K562 (cell line): Measurements from ENCODE around the gene RAD17. TPM values are rescaled to one million over a fixed set of nuclear protein-coding genes. Genes with fewer than 3 reads are reported as not detected.

ENCODE experiments used
- DACH1 ChIP-seq: fragments of 450-650 bp; IDR thresholded peaks from 2 replicates; pipeline ENCODE4 v1.6.1; 2018; ENCODE audit not compliant: partially characterized antibody
- KLF1 ChIP-seq: fragments of 450-650 bp; IDR thresholded peaks from 2 replicates; pipeline ENCODE4 v1.6.1; 2016; ENCODE audit warnings: missing genetic modification characterization, missing compliant biosample characterization
- MCM2 ChIP-seq: fragments of 450-650 bp; IDR thresholded peaks from 2 replicates; pipeline ENCODE4 v1.6.1; 2017; ENCODE audit warnings: low read depth, mild to moderate bottlenecking
- MTA3 ChIP-seq: fragments of 450-650 bp; formaldehyde crosslinking; IDR thresholded peaks from 2 replicates; pipeline ENCODE4 v1.6.1; 2017; ENCODE audit warnings: mild to moderate bottlenecking, borderline replicate concordance
- NEUROD1 ChIP-seq: fragments of 150-350 bp; IDR thresholded peaks from 2 replicates; pipeline ENCODE4 v1.6.1; 2014; ENCODE audit warnings: borderline replicate concordance, low read length, low read depth; ENCODE audit not compliant: partially characterized antibody
- RAD51 ChIP-seq: fragments of 450-650 bp; IDR thresholded peaks from 2 replicates; pipeline ENCODE4 v1.7.1; 2016; ENCODE audit warnings: low read depth, mild to moderate bottlenecking, borderline replicate concordance
- RHOXF2B ChIP-seq: fragments of 250-450 bp; sonication (Bioruptor Pico); conservative IDR thresholded peaks from 2 replicates; pipeline ENCODE4 v1.5.1; 2021
- SAP30 ChIP-seq: fragments of 200-600 bp; sonication (generic); IDR thresholded peaks from 2 replicates; pipeline ENCODE4 v1.6.1; 2012; ENCODE audit warnings: borderline replicate concordance, low read depth, mild to moderate bottlenecking, moderate library complexity, low read length, control low read depth, inconsistent platforms; ENCODE audit not compliant: insufficient read depth, poor library complexity, severe bottlenecking
- ZBED1 ChIP-seq: IDR thresholded peaks from 2 replicates; pipeline ENCODE4 v1.6.1; 2014
- ZNF561 ChIP-seq: fragments of 450-650 bp; formaldehyde crosslinking; conservative IDR thresholded peaks from 2 replicates; pipeline ENCODE4 v1.4.0; 2020; ENCODE audit warnings: mild to moderate bottlenecking, moderate library complexity
- polyA plus RNA-seq, 8 experiments: library from polyadenylated mRNA; depleted of rRNA in 4 of 8; stranded (reverse) in 5 of 8; unstranded in 3 of 8; fragments of >200 nt; fragmentation: Nextera tagmentation in 2 of 8; fragmentation: Illumina TruSeq in 1 of 8; extraction: Ambion mirVana in 2 of 8; extraction: Trizol in 1 of 8; gene quantifications; 2 replicates each; pipeline versions ENCODE4 v1.2.1 to v1.2.3, GENCODE V29; 2011 to 2014; ENCODE audit warnings: inconsistent platforms in 1 of 8, missing spikeins in 1 of 8
- total RNA-seq, 7 experiments: library from RNA; depleted of rRNA in 6 of 7; stranded (reverse); fragments of >200 nt in 6 of 7; fragmentation: Illumina TruSeq in 2 of 7; extraction: Trizol in 2 of 7; gene quantifications; 2 replicates each; pipeline versions ENCODE4 v1.2.1 to v1.2.3, GENCODE V29; 2011 to 2021; ENCODE audit warnings: low replicate concordance in 1 of 7
- TF ChIP-seq, protein P1 (sequence below): fragments of 450-650 bp; IDR thresholded peaks from one replicate; pipeline ENCODE4 v1.6.1; 2018; ENCODE audit warnings: mild to moderate bottlenecking, moderate library complexity; ENCODE audit not compliant: partially characterized antibody
- TF ChIP-seq, protein P2 (sequence below): fragments of 450-650 bp; IDR thresholded peaks from 2 replicates; pipeline ENCODE4 v1.6.1; 2016; ENCODE audit warnings: low read depth

The RAD17 gene
- total and polyA plus RNA-seq, 9 of the 15 experiments (the other 6 are each of a cell fraction or from before 2014, with no cell fraction given) = 21.1 to 50.1 (median 40.1) TPM

DNA sequence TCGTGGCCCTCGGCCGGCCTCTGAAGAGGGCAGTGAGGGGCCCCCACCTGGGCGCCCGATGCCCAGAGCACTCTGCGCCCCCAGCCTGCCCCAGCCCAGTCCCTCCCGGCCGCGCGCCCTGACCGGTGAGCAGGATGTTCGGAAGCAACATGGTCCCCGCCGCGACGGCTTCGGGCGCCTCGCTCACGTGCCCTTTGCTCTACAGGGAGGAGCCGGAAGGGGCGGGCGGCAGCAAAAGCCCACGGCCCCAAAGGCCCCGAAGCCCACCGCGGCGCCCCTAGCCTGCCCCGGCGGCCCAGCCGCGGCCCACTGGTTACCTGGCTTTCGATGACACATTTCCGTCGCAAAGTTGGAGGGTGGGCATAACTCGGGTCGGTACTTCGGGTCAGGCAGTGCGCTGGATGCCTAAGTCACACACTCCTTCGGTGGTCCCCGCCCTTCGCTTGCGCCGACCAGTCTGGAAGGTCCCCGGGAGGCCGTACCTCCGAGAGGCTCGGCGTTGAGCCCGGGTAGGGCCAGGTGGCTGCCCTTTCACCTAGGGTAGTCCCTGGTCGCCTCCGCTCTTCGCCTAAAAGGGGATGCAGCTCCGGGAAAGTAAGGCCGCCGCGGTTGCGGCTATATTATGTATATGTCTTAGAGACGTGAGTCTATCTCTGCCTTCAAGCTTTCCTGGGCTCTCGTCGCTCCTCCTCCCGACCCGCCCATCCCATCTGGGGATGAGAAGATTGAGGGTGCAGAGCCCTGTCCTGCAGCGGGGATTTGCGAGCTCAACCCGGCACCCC is at the start of gene RAD17, which contains the start of the genes AK6 and TAF9 (continued):
- peak; percentile 70 for TF ChIP-seq NEUROD1
- TF ChIP-seq SAP30 = peak; percentile 83
- TF ChIP-seq, protein P1, sequence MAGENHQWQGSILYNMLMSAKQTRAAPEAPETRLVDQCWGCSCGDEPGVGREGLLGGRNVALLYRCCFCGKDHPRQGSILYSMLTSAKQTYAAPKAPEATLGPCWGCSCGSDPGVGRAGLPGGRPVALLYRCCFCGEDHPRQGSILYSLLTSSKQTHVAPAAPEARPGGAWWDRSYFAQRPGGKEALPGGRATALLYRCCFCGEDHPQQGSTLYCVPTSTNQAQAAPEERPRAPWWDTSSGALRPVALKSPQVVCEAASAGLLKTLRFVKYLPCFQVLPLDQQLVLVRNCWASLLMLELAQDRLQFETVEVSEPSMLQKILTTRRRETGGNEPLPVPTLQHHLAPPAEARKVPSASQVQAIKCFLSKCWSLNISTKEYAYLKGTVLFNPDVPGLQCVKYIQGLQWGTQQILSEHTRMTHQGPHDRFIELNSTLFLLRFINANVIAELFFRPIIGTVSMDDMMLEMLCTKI = no peak
- peak; percentile 96 for TF ChIP-seq KLF1 (tag)
- peak; percentile 91 for TF ChIP-seq DACH1
- TF ChIP-seq RHOXF2B (CRISPR knock-in tag) = 0 out of 2 replicates have a peak, but pooled peaks have one; percentile 52
- TF ChIP-seq ZNF561 (CRISPR knock-in tag) = no peak
- peak; percentile 86 for TF ChIP-seq RAD51
- peak; percentile 82; the same call in 1 of the 2 replicates for TF ChIP-seq MTA3
- TF ChIP-seq, protein P2, sequence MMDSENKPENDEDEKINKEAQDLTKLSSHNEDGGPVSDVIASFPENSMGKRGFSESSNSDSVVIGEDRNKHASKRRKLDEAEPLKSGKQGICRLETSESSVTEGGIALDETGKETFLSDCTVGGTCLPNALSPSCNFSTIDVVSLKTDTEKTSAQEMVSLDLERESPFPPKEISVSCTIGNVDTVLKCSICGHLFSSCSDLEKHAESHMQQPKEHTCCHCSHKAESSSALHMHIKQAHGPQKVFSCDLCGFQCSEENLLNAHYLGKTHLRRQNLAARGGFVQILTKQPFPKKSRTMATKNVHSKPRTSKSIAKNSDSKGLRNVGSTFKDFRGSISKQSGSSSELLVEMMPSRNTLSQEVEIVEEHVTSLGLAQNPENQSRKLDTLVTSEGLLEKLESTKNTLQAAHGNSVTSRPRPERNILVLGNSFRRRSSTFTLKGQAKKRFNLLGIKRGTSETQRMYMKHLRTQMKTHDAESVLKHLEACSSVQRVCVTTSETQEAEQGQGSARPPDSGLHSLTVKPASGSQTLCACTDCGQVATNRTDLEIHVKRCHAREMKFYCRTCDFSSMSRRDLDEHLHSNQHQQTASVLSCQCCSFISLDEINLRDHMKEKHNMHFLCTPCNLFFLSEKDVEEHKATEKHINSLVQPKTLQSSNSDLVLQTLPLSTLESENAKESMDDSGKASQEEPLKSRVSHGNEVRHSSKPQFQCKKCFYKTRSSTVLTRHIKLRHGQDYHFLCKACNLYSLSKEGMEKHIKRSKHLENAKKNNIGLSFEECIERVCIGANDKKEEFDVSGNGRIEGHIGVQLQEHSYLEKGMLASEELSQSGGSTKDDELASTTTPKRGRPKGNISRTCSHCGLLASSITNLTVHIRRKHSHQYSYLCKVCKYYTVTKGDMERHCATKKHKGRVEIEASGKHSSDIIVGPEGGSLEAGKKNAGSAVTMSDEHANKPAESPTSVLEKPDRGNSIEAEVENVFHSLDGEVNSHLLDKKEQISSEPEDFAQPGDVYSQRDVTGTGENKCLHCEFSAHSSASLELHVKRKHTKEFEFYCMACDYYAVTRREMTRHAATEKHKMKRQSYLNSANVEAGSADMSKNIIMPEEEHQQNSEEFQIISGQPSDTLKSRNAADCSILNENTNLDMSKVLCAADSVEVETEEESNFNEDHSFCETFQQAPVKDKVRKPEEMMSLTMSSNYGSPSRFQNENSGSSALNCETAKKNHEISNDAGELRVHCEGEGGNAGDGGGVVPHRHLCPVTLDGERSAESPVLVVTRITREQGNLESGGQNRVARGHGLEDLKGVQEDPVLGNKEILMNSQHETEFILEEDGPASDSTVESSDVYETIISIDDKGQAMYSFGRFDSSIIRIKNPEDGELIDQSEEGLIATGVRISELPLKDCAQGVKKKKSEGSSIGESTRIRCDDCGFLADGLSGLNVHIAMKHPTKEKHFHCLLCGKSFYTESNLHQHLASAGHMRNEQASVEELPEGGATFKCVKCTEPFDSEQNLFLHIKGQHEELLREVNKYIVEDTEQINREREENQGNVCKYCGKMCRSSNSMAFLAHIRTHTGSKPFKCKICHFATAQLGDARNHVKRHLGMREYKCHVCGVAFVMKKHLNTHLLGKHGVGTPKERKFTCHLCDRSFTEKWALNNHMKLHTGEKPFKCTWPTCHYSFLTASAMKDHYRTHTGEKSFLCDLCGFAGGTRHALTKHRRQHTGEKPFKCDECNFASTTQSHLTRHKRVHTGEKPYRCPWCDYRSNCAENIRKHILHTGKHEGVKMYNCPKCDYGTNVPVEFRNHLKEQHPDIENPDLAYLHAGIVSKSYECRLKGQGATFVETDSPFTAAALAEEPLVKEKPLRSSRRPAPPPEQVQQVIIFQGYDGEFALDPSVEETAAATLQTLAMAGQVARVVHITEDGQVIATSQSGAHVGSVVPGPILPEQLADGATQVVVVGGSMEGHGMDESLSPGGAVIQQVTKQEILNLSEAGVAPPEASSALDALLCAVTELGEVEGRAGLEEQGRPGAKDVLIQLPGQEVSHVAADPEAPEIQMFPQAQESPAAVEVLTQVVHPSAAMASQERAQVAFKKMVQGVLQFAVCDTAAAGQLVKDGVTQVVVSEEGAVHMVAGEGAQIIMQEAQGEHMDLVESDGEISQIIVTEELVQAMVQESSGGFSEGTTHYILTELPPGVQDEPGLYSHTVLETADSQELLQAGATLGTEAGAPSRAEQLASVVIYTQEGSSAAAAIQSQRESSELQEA = no peak
- peak; percentile 79; the same call in 1 of the 2 replicates for TF ChIP-seq ZBED1
- TF ChIP-seq MCM2 = no peak
